Measurements from ENCODE around the gene CHI3L2. TPM values are rescaled to one million over a fixed set of nuclear protein-coding genes. Genes with fewer than 3 reads are reported as not detected.

The CHI3L2 gene
- total RNA-seq, 1 donor from 2014 or later: 19.1 TPM

GRCh38 chr1:111201275-111202090 lies 26.0 kb upstream of the CHI3L2 start:
- intact Hi-C loops (cut with micrococcal nuclease): loop anchor here (2.0 to 5.0 kb wide), 4 partner anchors 61 to 391 kb away; partner anchors contain the start of genes CEPT1 and DRAM2

DNA sequence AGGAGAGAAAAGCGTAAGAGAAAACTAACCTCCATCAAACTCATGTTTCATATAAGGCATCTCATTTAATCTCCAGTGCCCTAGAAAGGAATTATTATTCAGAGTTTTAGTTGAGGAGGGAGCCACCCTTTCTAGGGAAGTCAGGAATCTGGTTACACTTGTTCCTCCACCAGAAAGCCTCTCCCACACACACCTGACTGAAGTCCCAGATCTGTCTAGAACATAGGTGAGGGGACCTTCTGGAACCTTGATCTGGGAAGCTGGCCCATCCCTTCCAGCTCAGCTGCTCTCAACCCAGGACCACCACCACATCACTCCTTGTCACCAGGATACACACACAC lies 25.2 kb upstream of the CHI3L2 start:
- intact Hi-C loops (cut with micrococcal nuclease): loop anchor here (5.0 kb wide), 3 partner anchors 145 to 390 kb away; no protein-coding TSS in a partner anchor

- intact Hi-C loops (cut with micrococcal nuclease): loop anchor here (5.0 kb wide), 3 partner anchors 144 to 389 kb away; no protein-coding TSS in a partner anchor
Measured at GRCh38 chr1:111202707-111203623, 24.5 kb upstream of the CHI3L2 start.

DNA sequence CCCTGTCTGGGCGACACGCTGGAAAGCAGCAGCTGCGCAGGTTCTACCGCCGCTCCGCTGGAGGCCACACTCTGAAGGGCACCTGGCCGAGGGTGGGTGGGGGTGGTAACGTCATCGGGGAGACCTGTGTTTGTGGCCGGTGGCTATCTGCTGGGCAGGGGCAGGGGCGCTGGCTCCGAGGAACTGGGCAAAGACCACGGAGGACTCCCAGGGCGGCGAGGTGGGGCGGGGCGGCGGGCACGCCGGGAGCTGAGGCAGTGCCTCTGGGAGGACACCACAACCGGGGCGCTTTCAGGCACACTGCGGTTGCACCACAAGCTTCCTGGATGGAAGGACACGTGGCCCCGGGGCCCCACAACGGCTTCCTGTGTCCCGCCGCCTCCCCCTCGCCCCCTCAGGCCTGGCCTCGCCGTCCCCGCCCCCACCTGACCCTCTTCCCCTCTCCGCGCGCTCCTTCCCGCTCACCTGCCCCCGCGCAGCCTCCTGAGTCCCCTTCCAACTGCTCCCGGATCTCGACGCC lies 23.8 kb upstream of the CHI3L2 start:
- intact Hi-C loops (cut with micrococcal nuclease): loop anchor here (1.0 to 5.0 kb wide), 4 partner anchors 12 to 389 kb away; no protein-coding TSS in a partner anchor

- intact Hi-C loops (cut with micrococcal nuclease): loop anchor here (1.0 to 5.0 kb wide), 4 partner anchors 11 to 388 kb away; no protein-coding TSS in a partner anchor
Measured at GRCh38 chr1:111204201-111204982, 23.1 kb upstream of the CHI3L2 start.

- intact Hi-C loops (cut with micrococcal nuclease): loop anchor here (1.0 to 5.0 kb wide), 4 partner anchors 10 to 387 kb away; no protein-coding TSS in a partner anchor
Measured at GRCh38 chr1:111204983-111205713, 22.4 kb upstream of the CHI3L2 start.

- intact Hi-C loops (cut with micrococcal nuclease): no loop called here
Measured at GRCh38 chr1:111205714-111206050, 21.8 kb upstream of the CHI3L2 start.

DNA sequence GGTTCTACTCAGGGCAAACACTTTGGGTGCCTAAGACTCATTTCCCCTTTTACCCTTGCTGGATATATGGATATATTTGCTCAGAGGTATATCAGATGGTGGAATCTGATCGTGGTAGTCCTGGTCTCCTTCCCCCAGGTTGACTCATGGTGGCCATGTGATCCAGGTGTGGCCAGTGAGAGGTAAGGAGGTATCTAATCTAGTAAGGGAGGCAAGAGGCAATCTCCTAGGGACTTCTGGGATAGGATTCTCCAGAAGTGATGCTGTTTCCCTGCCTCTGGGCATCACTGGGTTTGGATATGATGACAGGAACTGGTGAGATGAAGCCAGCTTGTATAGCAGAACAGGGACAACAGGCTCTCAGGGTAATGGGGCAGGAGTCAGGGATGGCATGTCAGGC lies 18.6 kb upstream of the CHI3L2 start:
- intact Hi-C loops (cut with micrococcal nuclease): no loop called here

GRCh38 chr1:111209622-111210021 lies 17.9 kb upstream of the CHI3L2 start:
- intact Hi-C loops (cut with micrococcal nuclease): no loop called here

- intact Hi-C loops (cut with micrococcal nuclease): no loop called here
Measured at GRCh38 chr1:111211921-111212320, 15.6 kb upstream of the CHI3L2 start.

DNA sequence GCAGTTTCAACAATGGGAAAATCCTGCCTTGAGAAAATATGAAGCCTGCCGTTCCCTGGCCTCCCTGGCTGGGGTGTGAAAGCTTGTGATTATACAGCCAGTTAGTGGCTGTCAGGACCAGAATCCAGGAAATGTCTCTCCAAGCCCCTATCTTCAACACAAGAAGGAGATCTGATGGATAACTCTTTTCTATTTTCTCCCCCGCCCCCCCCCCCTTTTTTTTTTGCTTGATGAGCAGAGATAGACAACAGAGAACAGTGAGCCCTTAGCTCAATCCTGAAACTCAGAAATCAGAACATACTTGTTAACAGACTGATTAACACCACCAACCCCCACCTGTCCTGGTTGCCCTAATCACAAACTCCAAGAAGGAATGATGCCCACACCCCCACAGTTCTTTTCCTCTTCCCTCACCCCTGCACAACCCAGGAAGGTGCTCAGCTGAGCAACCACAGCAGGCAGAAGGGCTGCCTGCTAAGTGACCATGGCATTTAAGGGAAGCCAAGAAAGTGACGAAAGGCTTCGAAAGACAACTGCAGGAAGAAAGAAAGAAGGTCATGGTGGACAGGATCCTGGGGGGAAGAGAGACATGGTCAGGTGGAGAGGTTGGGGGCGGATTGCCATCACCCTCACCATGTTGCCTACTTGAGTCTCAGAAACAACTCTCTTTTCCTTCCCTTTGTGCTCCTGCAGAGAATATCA lies 14.7 kb upstream of the CHI3L2 start:
- intact Hi-C loops (cut with micrococcal nuclease): no loop called here

DNA sequence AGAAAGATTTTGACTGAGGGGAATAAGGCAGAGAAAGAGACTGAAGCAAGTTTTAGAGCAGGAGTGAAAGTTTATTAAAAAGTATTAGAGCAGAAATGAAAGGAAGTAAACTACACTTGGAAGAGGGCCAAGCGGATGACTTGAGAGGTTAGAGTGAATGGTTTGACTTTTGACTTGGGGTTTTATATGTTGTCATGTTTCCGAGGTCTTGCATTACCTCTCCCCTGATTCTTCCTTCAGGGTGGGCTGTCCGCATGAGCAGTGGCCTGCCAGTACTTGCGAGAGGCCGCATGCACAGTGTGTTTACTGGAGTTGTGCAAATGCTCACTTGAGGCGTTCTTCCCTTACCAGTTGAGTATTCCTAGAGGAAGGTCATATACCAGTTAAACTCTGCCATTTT lies 14.1 kb upstream of the CHI3L2 start:
- intact Hi-C loops (cut with micrococcal nuclease): no loop called here

DNA sequence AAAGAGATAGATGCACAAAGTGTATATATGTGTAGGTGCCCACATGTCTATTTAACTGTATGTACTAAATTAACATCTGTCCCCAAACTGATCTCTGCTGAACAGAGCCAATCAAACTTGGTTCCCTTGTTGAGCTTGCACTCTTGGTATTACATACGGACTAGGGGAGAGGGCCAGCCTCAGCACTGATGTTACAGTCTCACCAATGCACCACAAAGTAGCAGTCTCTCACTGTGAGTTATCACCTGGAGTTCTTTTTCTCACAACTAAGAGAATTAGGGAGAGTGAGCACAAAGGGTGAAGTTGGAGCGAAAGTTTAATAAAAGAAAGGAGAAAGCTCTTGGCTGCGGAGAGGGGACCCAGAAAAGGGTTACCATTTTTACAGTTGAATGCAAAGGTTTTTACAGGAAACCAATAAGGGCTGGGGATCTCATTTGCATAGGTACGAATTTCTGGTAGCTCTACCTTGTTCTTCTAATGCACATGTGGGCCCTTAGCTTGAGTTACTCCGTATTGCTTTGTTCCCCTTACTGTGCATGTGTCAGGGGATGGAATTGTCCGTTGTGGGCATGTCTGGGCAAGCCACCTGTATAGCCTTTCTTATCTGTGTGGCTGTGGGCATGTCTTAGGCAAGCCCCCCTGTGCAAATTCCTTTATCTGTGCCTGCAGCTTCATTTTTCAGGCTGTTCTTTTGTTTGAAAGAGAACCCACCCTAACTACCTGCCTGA lies 13.3 kb upstream of the CHI3L2 start:
- intact Hi-C loops (cut with micrococcal nuclease): loop anchor here (1.0 to 2.0 kb wide), 2 partner anchors 8 to 251 kb away; partner anchors contain the start of gene LRIF1

- intact Hi-C loops (cut with micrococcal nuclease): loop anchor here (1.0 to 5.0 kb wide), 8 partner anchors 7 to 583 kb away; partner anchors contain the start of genes CD53, CEPT1, DRAM2 and KCNA3
Measured at GRCh38 chr1:111214884-111215283, 12.6 kb upstream of the CHI3L2 start.

DNA sequence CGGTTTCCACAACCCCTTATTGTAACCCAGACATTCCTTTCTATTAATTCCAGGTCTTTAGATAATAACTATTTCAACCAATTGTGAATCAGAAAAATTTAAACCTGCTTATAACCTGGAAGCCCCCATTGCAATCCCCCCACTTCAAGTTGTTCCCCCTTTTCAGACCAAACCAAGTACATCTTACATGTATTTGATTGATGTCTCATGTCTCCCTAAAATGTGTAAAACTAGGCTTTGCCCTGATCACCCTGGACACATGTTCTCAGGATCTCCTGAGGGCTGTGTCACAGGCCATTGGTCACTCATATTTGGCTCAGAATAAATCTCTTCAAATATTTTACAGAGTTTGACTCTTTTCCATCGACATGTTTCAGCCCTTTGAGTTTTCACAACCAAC lies 12.2 kb upstream of the CHI3L2 start:
- intact Hi-C loops (cut with micrococcal nuclease): loop anchor here (1.0 to 5.0 kb wide), 7 partner anchors 11 to 583 kb away; partner anchors contain the start of genes CD53, CEPT1, DRAM2 and KCNA3

DNA sequence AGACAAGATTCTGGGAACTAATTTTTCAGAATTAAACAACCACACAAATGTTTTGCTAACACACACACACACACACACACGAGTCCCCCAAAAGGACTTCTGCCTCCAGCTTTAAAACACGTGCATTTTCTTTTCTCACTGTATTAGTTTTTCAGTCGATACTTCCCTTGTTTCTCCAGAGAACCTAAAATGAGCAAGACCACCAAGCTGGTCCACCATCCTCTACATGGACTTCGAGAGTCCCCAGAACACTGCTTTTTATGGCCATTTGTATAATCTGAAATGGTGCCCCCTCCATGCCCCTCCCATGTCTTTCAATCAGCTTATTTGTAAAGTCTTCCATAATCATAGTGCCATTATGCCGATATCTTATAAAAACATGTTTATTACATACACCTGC lies 10.8 kb upstream of the CHI3L2 start:
- intact Hi-C loops (cut with micrococcal nuclease): loop anchor here (1.0 to 5.0 kb wide), 7 partner anchors 16 to 584 kb away; partner anchors contain the start of genes CD53, DDX20, DENND2D and KCNA3

DNA sequence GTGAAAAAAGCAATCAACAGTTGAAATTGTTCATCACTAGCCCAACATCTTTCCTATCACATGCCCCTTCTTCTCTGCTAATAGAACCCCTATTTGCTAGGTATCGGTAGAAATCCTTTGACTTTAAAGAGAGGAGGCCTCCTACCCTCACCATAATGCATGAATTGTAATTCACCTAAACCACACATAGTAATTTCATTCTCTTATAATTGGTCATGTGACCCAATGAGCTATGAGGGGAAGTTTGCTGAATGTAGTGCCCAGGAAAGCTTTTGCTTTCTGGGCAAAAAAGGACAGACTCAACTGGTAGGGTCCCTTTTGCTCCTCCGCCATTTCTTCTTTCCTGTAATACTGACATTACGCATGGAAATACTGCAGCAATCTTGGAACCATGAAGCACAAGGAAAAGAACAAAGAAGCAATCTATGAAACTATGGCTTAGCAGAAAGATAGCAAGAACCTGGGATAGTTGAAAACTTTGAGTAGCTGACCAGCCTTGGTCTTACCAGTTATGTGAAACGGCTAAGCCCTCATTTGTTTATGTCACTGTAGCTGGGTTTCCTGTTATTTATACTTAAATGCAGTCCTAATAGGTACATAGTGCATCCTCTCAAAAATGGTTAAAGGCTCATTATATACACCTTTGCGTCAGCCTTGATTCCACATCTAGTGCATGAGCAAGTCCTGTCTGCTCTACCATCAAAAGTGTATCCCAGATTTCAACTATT lies 10.2 kb upstream of the CHI3L2 start:
- intact Hi-C loops (cut with micrococcal nuclease): loop anchor here (2.0 to 5.0 kb wide), 6 partner anchors 345 to 585 kb away; partner anchors contain the start of genes CD53, DDX20, KCNA3 and RAP1A

Measured in T-helper 1 cell treated with Interleukin-12 subunit alpha and Interleukin-12 subunit beta and Interleukin-4 antibody, amounts not matched to agents 30 ng/mL and 1 ng/mL, for 36 hours (primary cell).